HG03064 (cell line): ENCODE results near the gene ISM1.
A peak's percentile ranks its signal among the peaks of the same experiment; 100 is the strongest.
"Not testable (repeated sequence)": the region's sequence is repeated elsewhere in the genome, so short reads cannot be mapped to it uniquely, and the experiment has no call there.

Source experiments
- ATAC-seq: cut with Tn5 transposase; IDR thresholded peaks from one replicate; pipeline ENCODE4 v1.9.1; 2021; ENCODE audit warnings: low read depth; ENCODE audit not compliant: unreplicated experiment

The ISM1 gene

DNA sequence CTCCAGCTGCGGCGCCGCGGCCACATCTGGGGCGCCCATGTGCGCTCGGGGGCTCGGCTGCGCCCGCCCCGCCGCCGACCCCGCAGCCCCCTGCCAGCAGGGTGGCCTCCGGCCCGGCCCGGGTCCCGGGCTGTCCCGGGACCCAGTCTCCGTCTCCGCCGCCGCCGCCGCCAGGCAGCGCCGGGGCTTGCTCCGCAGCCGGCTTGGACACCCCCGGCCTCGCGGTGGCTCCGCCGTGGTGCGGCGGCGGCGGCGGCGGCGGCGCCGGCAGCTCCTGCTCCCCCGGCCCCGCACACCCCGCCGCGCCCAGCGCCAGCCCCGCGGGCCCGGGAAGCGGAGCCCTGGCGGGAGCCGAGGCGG lies 219 bp downstream of the ISM1 start:
- ATAC-seq: peak; percentile 36

DNA sequence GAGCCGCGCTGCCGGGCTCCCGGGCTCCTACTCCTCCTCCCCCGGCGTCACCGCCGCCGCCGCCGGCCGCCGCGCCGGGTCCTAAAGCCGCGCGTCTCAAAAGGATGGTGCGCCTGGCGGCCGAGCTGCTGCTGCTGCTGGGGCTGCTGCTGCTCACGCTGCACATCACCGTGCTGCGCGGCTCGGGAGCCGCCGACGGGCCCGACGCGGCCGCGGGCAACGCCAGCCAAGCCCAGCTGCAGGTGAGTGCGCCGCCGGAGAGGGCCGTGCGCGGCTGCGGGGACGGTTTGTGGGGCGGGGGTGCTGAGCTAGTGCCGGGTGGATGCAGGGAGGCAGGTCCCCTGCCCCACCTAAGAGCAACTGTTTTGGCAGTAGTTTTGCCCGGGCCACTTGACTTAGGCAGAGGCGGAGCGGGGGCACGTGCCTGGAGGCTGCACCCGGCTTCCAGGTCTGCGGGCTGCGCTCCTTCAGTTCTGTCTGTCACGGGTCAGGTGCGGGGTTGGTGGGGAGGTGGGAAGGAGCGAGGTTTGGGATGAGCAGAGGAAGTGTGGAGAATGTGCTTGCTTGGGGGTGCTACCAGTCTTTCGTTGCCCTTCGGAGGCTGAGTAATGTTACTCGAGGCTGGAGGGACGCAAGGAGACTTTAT lies 722 bp downstream of the ISM1 start:
- ATAC-seq: peak; percentile 74

- no peak for ATAC-seq
Measured at GRCh38 chr20:13222319-13222716, 1.2 kb downstream of the ISM1 start.

DNA sequence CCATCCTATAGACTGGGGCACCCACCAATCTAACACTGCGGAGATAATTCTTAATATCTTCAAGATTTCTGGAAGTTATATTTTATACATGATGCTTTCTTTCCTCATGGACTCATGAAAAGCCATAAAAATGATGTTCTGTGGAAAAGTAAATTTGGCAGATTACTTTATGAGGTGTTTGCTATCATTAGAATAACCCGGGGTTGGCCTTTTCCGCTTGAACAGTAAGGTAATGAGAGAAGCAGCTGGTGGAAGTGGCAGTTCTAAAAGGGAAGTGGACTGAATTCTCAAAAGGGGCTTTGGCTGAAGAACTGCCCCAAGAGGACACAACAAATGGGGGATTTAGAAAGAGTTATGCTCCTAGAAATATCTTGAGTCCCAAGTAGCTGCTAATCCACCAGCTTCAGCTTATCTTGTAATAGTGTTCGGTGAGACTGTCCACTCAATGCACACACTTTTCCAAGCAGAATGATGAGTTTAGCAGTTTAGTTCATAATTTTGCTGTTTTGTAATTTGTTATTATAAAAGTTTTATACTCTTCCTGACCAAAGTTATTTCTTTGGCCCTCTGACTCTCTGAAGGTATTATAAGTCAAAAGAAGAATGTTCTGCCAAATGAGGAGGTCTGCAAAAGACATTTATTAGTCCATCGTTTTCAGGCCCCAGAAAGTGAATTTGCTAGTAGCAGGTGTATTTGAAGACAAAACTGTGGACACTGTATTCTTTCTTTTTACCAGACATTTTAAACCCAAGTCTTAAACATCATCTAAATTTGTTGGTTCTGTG lies 2.9 kb downstream of the ISM1 start:
- ATAC-seq: no peak

GRCh38 chr20:13226367-13226766 lies 5.3 kb downstream of the ISM1 start:
- no peak for ATAC-seq

GRCh38 chr20:13228771-13229170 lies 7.7 kb downstream of the ISM1 start:
- no peak for ATAC-seq

DNA sequence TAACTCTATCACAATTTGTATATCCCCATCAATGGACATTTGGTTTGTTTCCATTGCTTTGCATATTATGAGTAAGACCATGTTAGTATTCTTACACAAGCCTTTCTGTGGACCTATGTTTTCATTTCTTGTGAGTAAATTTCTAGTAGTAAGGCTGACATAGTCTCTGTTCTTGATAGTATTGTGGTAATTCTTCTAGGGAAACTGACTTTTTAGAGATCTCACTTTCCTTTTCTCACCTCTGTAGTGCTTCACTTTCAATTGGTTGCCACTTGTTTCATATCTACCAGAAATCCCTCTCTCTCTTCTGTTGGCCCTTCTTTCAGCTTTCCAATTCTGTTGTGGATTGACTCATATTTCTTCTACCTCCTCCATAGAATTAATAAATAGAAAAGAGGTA lies 8.5 kb downstream of the ISM1 start:
- ATAC-seq: peak; percentile 77

DNA sequence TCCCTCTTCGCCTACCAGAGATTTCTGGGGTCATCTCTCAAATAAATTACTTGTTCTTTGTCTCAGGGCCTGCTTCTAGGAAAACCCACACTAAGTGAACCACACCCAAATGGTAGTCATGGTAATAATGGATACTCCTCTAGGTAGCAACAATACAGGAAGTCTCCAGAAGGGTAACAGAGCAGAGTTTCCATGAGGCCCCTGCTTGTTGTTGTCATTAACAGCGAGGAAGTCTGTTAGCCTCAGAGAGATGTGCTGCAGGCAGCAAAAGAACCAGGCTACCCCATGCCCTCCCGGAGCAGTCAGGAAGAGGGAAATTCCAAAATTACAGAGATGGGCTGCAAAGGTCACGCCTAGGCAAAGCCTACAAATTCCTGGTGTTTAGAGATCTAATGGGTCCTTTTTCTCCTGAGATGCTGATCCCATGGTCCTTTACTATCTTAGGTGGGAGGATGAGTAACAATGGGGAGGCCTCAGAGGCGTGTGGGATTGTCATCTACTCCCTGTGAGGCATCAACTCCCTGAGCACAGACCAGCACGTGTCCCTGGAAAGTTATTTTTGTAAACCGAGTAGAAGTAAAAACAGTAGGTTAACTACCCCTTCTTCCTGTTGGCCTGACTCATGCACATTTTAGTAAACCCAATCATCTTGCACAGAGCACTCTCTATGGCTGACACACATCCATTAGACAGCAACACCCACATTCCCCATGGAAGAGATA lies 10.1 kb downstream of the ISM1 start:
- ATAC-seq: no peak

DNA sequence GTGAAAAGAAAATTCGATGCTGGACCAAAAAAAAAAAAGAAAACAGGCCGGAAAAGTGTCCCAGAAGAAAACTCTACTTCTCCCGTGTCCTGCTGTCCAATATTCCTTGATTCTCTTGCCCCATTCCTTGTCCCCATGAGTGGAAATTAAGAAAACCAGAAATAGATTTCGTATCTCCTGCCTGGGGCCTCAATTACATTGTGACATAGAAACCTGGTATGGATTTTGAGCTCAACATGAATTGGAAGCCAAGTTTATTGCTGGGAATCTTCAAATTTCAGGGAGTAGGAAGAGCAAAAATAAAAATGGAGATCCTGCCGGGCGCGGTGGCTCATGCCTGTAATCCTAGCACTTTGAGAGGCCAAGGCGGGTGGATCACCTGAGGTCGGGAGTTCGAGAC lies 11.9 kb downstream of the ISM1 start:
- ATAC-seq: no peak

DNA sequence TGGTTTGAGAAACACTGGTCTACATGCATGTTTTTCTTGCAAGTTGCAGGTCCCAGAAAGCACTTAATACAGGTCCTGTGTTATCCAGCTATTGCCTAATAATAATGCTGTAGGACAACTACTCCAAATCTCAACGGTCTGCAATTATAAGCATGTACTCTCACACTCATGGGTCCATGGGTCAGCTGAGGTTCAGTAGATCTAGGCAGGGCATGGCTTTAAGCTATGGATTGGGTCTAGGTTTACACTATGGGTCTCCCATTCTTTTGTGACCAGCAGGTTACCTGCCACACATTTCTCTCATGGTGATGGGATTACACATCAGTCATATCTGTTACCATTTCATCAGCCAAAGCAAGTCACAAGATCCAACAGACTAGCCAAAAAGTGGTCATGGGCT lies 13.9 kb downstream of the ISM1 start:
- ATAC-seq: no peak

- ATAC-seq: not testable (repeated sequence)
Measured at GRCh38 chr20:13236360-13236759, 15.3 kb downstream of the ISM1 start.

- no peak for ATAC-seq
Measured at GRCh38 chr20:13236990-13237720, 16.1 kb downstream of the ISM1 start.

GRCh38 chr20:13238001-13238653 lies 17.1 kb downstream of the ISM1 start:
- no peak for ATAC-seq

GRCh38 chr20:13243826-13244376 lies 22.8 kb downstream of the ISM1 start:
- no peak for ATAC-seq

DNA sequence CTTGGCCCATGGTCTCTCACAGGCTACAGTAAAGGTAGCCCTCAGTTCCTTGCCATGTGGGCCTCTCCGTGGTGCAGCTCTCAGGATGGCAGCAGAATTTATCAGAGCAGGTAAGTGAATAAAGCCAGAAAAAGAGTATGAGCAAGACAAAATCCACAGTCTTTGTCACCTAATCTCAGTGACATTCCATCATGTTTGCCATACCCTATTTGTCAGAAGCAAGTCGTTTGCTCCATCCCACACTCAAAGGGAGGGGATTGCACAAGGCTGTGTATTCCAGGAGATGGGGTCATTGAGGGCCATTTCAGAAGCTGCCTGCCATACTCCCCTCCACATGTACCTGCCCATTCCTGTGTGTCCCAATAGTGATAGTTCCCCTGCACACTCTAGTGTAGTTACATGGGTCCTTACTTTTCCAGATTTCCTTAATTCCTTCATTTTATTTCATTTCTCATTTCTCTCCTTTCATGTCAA lies 24.2 kb downstream of the ISM1 start:
- ATAC-seq: no peak

DNA sequence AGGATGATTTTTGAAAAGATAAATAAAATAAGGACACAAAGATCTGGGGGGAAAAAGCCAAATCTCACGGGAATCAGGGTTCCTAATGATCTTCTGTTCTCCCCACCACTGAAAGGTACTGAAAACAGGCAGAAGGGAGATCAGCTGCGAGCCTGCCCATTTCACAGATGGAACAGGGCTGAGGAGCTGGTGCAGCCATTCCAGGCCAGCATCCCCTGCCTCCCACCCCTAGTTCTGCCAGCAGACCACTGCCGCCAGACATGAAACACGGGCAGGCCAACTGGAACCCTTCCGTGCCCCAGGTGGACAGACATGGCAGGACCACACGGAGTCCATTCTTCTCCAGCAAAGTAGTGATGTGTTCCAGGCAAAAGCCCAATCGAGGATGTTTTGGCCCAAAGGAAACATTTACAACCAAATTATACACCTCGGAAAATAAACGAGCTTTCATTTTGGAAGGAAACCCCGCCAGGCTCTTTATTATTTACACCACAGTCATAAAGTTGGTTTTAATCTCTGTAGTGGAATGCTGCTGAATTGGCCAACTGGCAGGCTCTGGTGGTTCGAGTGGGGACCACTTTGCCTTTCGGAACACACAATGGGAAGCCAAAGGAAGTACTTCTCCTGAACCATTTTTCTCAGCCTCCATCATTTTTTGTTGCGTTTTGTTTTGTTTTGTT lies 28.2 kb downstream of the ISM1 start:
- ATAC-seq: no peak

GRCh38 chr20:13249798-13250170 lies 28.7 kb downstream of the ISM1 start:
- ATAC-seq: no peak

GRCh38 chr20:13250251-13250650 lies 29.2 kb downstream of the ISM1 start:
- ATAC-seq: no peak

- ATAC-seq: no peak
Measured at GRCh38 chr20:13251106-13251903, 30.2 kb downstream of the ISM1 start.
